Measurements from ENCODE around the gene SOWAHA. TPM values are rescaled to one million over a fixed set of nuclear protein-coding genes. Genes with fewer than 3 reads are reported as not detected.

Gene SOWAHA
- total RNA-seq, 1 experiment from 2014 or later, result not detected

DNA sequence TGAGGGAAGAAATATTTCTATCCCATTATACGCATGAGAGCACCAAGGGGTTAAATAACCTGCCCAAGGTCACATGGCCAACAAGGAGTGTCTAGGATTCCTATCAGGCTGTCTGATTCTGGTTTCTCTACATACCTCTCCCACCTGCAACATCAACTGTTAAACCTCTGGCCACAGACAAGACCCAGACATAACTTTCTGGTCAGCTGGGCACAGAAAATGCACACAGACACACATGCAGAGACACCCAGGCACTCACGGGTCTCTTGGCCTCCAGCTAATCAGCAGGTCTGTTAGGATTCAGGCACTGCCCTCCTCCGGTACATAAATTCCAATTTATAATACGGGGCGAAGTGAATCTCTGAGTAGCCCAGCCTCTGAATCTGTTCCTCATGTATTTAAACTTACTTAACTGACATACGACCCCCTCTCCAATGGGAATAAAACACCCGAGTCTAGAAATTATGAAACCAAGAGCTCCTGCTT lies 37.6 kb upstream of the SOWAHA start:
- DNase-seq (ENCODE audit: low read depth, low spot score), result no peak
- CTCF ChIA-PET, result interaction anchor here (0.5 kb wide), 1 partner anchor 32 kb away, joined by 5 read pairs; no protein-coding TSS in a partner anchor
- in situ Hi-C loops (cut with HindIII; ENCODE audit: low pct_unique_long_range_greater_than_20kb, low sequenced_read_pairs), result no loop called here

GRCh38 chr5:132776131-132776937 lies 36.8 kb upstream of the SOWAHA start:
- Histone ChIP-seq H3K27me3 (ENCODE audit: control insufficient read depth, insufficient read depth, low read length) (peaks cover 4% of the 10 kb centered on the region; the same call in 1 of the 2 replicates), H3K4me1 (ENCODE audit: control insufficient read depth, insufficient read depth, low read length) (peaks cover 11% of the 10 kb centered on the region; the same call in 1 of the 2 replicates), H3K27ac (ENCODE audit: low read length) (no peak overlapping the region), H3K9me3 (ENCODE audit: control insufficient read depth, insufficient read depth, low read depth, low read length) (no peaks in the 10 kb centered on the region), H3K36me3 (ENCODE audit: control insufficient read depth, insufficient read depth, low read length) (no peaks in the 10 kb centered on the region), H3K4me3 (ENCODE audit: low read depth in 2 of 2, low read length in 2 of 2) (peak overlapping the region; percentile 53 to 60)
- CTCF ChIA-PET, result interaction anchor here (0.5 to 0.6 kb wide), 2 partner anchors 31 to 33 kb away, joined by 4 to 5 read pairs; no protein-coding TSS in a partner anchor
- in situ Hi-C loops (cut with HindIII; ENCODE audit: low pct_unique_long_range_greater_than_20kb, low sequenced_read_pairs) (no loop called here), intact Hi-C loops (cut with micrococcal nuclease; ENCODE audit: unreplicated experiment) (no loop called here)
- POLR2A ChIA-PET, result interaction anchor here (0.6 to 1.3 kb wide), 3 partner anchors 21 to 112 kb away, joined by 3 to 6 read pairs (median 3); partner anchors contain the start of gene KIF3A
- DNase-seq (ENCODE audit: low read depth, low spot score) (no peak), ATAC-seq (peak; percentile 57)
- no peak for TF ChIP-seq POLR2AphosphoS5 (IDR thresholded peaks at IDR 0.05; ENCODE audit: low read depth, low read length)
- TF ChIP-seq SIN3A (IDR thresholded peaks at IDR 0.05; ENCODE audit: borderline replicate concordance, insufficient read depth, low read depth, low read length), result no peak
- no peak for TF ChIP-seq TCF7L2 (IDR thresholded peaks at IDR 0.05; ENCODE audit: low read depth, low read length)
- no peak for TF ChIP-seq CTCF (IDR thresholded peaks at IDR 0.05)
- TF ChIP-seq, protein P1, sequence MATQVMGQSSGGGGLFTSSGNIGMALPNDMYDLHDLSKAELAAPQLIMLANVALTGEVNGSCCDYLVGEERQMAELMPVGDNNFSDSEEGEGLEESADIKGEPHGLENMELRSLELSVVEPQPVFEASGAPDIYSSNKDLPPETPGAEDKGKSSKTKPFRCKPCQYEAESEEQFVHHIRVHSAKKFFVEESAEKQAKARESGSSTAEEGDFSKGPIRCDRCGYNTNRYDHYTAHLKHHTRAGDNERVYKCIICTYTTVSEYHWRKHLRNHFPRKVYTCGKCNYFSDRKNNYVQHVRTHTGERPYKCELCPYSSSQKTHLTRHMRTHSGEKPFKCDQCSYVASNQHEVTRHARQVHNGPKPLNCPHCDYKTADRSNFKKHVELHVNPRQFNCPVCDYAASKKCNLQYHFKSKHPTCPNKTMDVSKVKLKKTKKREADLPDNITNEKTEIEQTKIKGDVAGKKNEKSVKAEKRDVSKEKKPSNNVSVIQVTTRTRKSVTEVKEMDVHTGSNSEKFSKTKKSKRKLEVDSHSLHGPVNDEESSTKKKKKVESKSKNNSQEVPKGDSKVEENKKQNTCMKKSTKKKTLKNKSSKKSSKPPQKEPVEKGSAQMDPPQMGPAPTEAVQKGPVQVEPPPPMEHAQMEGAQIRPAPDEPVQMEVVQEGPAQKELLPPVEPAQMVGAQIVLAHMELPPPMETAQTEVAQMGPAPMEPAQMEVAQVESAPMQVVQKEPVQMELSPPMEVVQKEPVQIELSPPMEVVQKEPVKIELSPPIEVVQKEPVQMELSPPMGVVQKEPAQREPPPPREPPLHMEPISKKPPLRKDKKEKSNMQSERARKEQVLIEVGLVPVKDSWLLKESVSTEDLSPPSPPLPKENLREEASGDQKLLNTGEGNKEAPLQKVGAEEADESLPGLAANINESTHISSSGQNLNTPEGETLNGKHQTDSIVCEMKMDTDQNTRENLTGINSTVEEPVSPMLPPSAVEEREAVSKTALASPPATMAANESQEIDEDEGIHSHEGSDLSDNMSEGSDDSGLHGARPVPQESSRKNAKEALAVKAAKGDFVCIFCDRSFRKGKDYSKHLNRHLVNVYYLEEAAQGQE (IDR thresholded peaks at IDR 0.05; ENCODE audit: insufficient read depth in 1 of 2, low read depth in 2 of 2, low read length in 1 of 2), result no peak
- BruUV-seq (replicated peaks), result no TSS peak

More for the DNA sequence above, 37.6 kb upstream of the SOWAHA start:
- H3K27ac ChIP-seq (ENCODE audit: low read length), result no peak overlapping the region
- intact Hi-C loops (cut with micrococcal nuclease; ENCODE audit: unreplicated experiment), result no loop called here
- H3K9me3 ChIP-seq (ENCODE audit: control insufficient read depth, insufficient read depth, low read depth, low read length), result no peaks in the 10 kb centered on the region
- no peaks in the 10 kb centered on the region for H3K36me3 ChIP-seq (ENCODE audit: control insufficient read depth, insufficient read depth, low read length)
- ATAC-seq, result no peak
- peaks cover 4% of the 10 kb centered on the region; the same call in 1 of the 2 replicates for H3K27me3 ChIP-seq (ENCODE audit: control insufficient read depth, insufficient read depth, low read length)
- BruUV-seq (replicated peaks), result TSS peak; percentile 89
- POLR2A ChIA-PET, result interaction anchor here (0.6 to 1.3 kb wide), 2 partner anchors 38 to 111 kb away, joined by 3 read pairs; partner anchors contain the start of gene KIF3A
- peaks cover 11% of the 10 kb centered on the region; the same call in 1 of the 2 replicates for H3K4me1 ChIP-seq (ENCODE audit: control insufficient read depth, insufficient read depth, low read length)
- no peak overlapping the region for H3K4me3 ChIP-seq (ENCODE audit: low read depth in 2 of 2, low read length in 2 of 2)
- TF ChIP-seq, protein P1 (IDR thresholded peaks at IDR 0.05; ENCODE audit: insufficient read depth in 1 of 2, low read depth in 2 of 2, low read length in 1 of 2), result no peak
- no peak for TF ChIP-seq TCF7L2 (IDR thresholded peaks at IDR 0.05; ENCODE audit: low read depth, low read length)

Data from Panc1 (cell line).